Left lung (tissue), 14 donors: ENCODE measurements around the gene GLIS2. TPM values are rescaled to one million over a fixed set of nuclear protein-coding genes. Genes with fewer than 3 reads are reported as not detected.

Experiments used
- ATAC-seq: fragments of 200-7000 bp; cut with Tn5 transposase; one replicate; pipeline ENCODE4 v1.9.1; 2020; ENCODE audit warnings: moderate library complexity
- DNase-seq, 4 donors: peaks; one replicate each; pipeline ENCODE4 v3.0.0-alpha.2; 2013 to 2020
- H3K27ac ChIP-seq, 2 donors: fragments of 200-600 bp; sonication (generic) in 1 of 2; one replicate each; pipeline versions ENCODE4 v1.5.0 to v1.8.0; 2020 to 2021
- H3K27me3 ChIP-seq, 2 donors: fragments of 200-600 bp; sonication (generic) in 1 of 2; one replicate each; pipeline versions ENCODE4 v1.5.0 to v1.8.0; 2020 to 2021
- H3K36me3 ChIP-seq, 2 donors: fragments of 200-600 bp; sonication (generic) in 1 of 2; one replicate each; pipeline versions ENCODE4 v1.5.0 to v1.8.0; 2020 to 2021
- H3K4me1 ChIP-seq, 2 donors: fragments of 200-600 bp; one replicate each; pipeline ENCODE4 v1.8.0; 2021
- H3K4me3 ChIP-seq, 2 donors: fragments of 200-600 bp; sonication (generic) in 1 of 2; one replicate each; pipeline versions ENCODE4 v1.5.0 to v1.8.0; 2020 to 2021; ENCODE audit warnings: mild to moderate bottlenecking in 1 of 2
- H3K9me3 ChIP-seq, 2 donors: fragments of 200-600 bp; sonication (generic) in 1 of 2; one replicate each; pipeline versions ENCODE4 v1.5.0 to v1.8.0; 2020 to 2021
- CTCF ChIP-seq, 2 donors: fragments of 200-600 bp; sonication (generic) in 1 of 2; IDR thresholded peaks; one replicate each; pipeline versions ENCODE4 v1.5.0 to v1.8.0; 2021; ENCODE audit warnings: antibody characterized with exemption in 2 of 2
- intact Hi-C, 2 donors: fragments of 100-400 bp; cut with DNase I; formaldehyde crosslinking; loops; one replicate each; pipeline versions ENCODE4 v1.11.2 to v1.14.2; 2022
- long read RNA-seq, 12 donors: library from polyadenylated mRNA in 2 of 12; unstranded in 2 of 12; transcript quantifications; one replicate each; pipeline ENCODE4 v2.0.0 and lab custom pipeline, GENCODE V29; 2019 to 2026
- polyA plus RNA-seq, 6 donors: library from polyadenylated mRNA; unstranded; fragments of 120-200 nt; gene quantifications; one replicate each; pipeline ENCODE4 v1.2.1, GENCODE V29; 2013; ENCODE audit not compliant: insufficient read length in 6 of 6
- total RNA-seq, 2 donors: library from RNA; stranded (reverse); fragmentation: NEBNext Ultra II Directional; extraction: Animal tissue kit (Norgen Biotek cat#: 25700); gene quantifications; one replicate each; pipeline ENCODE4 v1.2.1, GENCODE V29; 2021
- donor health status: DM: no; HTN: yes; CAD: no.
- donor health status: DM: no; HTN: no; CAD: no.

GLIS2 gene
- total RNA-seq (10 to 100 TPM; 28.9 to 31.0 TPM), polyA plus RNA-seq (10 to 100 TPM; 17.2 to 29.0 (median 24.4) TPM)
- long read RNA-seq, donor 1, partial matches to known transcripts, result 8 of 29 reads
- long read RNA-seq, donor 1, other reads (novel, unspliced or antisense), result 19 of 29 reads
- long read RNA-seq, donor 2, partial matches to known transcripts, result 15 of 18 reads
- long read RNA-seq, donor 2, other reads (novel, unspliced or antisense), result 0 of 18 reads
- long read RNA-seq, donor 3, partial matches to known transcripts, result 54 of 59 reads
- long read RNA-seq, donor 3, other reads (novel, unspliced or antisense), result 5 of 59 reads
- long read RNA-seq, donor 4, partial matches to known transcripts, result 0 of 1 reads
- long read RNA-seq, donor 4, other reads (novel, unspliced or antisense), result 1 of 1 reads
- long read RNA-seq, donor 5, partial matches to known transcripts, result 11 of 13 reads
- long read RNA-seq, donor 5, other reads (novel, unspliced or antisense), result 0 of 13 reads
- long read RNA-seq, donor 6, partial matches to known transcripts, result 33 of 105 reads
- long read RNA-seq, donor 6, other reads (novel, unspliced or antisense), result 72 of 105 reads
- long read RNA-seq, donor 7, result 0 reads
- long read RNA-seq, donor 8, partial matches to known transcripts, result 24 of 86 reads
- long read RNA-seq, donor 8, other reads (novel, unspliced or antisense), result 58 of 86 reads
- long read RNA-seq, donor 9, result 0 reads
- long read RNA-seq, donor 10, partial matches to known transcripts, result 0 of 4 reads
- long read RNA-seq, donor 10, other reads (novel, unspliced or antisense), result 4 of 4 reads
- long read RNA-seq, donor 11, result 0 reads
- long read RNA-seq, donor 12, partial matches to known transcripts, result 7 of 19 reads
- long read RNA-seq, donor 12, other reads (novel, unspliced or antisense), result 10 of 19 reads

GRCh38 chr16:4315186-4316107 is at the start of gene GLIS2:
Gene GLIS2, plus strand, starts transcription at chr16:4316067. Its CDS starts 16,214 bp downstream, at chr16:4332281.
- Histone ChIP-seq H3K4me1 (peaks cover 27 to 62% of the 10 kb centered on the region in 2 donors), H3K36me3 (no peaks in the 10 kb centered on the region), H3K27me3 (peaks cover 0 to 45% of the 10 kb centered on the region in 2 donors), H3K9me3 (no peaks in the 10 kb centered on the region), H3K4me3 (peak within 1 kb of the TSS; percentile 71 to 72), H3K27ac (peak within 1 kb of the TSS; percentile 87)
- ATAC-seq (peak; percentile 78), DNase-seq (peak; percentile 74 to 95 (median 88))
- intact Hi-C loops, result no loop called here
- no peak for TF ChIP-seq CTCF (IDR thresholded peaks at IDR 0.05)

GRCh38 chr16:4266372-4266771 is 49.5 kb upstream of the GLIS2 start:
- intact Hi-C loops, result no loop called here
- TF ChIP-seq CTCF (IDR thresholded peaks at IDR 0.05), result no peak

GRCh38 chr16:4270091-4270490 is 45.8 kb upstream of the GLIS2 start:
- no peak for ATAC-seq
- intact Hi-C loops, result no loop called here

More at GRCh38 chr16:4266372-4266771, 49.5 kb upstream of the GLIS2 start:
- H3K4me3 ChIP-seq, result no peak overlapping the region
- no peaks in the 10 kb centered on the region for H3K9me3 ChIP-seq
- no peak overlapping the region for H3K27ac ChIP-seq
- DNase-seq (no peak), ATAC-seq (no peak)
- peaks cover 0 to 12% of the 10 kb centered on the region in 2 donors for H3K36me3 ChIP-seq
- peaks cover 5 to 20% of the 10 kb centered on the region in 2 donors for H3K4me1 ChIP-seq
- H3K27me3 ChIP-seq, result no peaks in the 10 kb centered on the region

GRCh38 chr16:4270595-4270994 is 45.3 kb upstream of the GLIS2 start:
- H3K27ac ChIP-seq, result peak overlapping the region in 1 of 2 donors; percentile 90
- no peaks in the 10 kb centered on the region for H3K36me3 ChIP-seq
- H3K27me3 ChIP-seq, result no peaks in the 10 kb centered on the region
- DNase-seq, result no peak
- intact Hi-C loops, result no loop called here
- no peak for TF ChIP-seq CTCF (IDR thresholded peaks at IDR 0.05)
- H3K4me3 ChIP-seq, result peak overlapping the region; percentile 86 to 87
- peaks cover 5 to 24% of the 10 kb centered on the region in 2 donors for H3K4me1 ChIP-seq
- no peaks in the 10 kb centered on the region for H3K9me3 ChIP-seq
- ATAC-seq, result no peak

More at GRCh38 chr16:4270091-4270490, 45.8 kb upstream of the GLIS2 start:
- Histone ChIP-seq H3K9me3 (no peaks in the 10 kb centered on the region), H3K27me3 (no peaks in the 10 kb centered on the region), H3K27ac (no peak overlapping the region), H3K36me3 (no peaks in the 10 kb centered on the region), H3K4me3 (no peak overlapping the region), H3K4me1 (peaks cover 5 to 24% of the 10 kb centered on the region in 2 donors)
- DNase-seq, result no peak
- TF ChIP-seq CTCF (IDR thresholded peaks at IDR 0.05), result no peak
